ENCODE data around the gene ZNF599. TPM values are rescaled to one million over a fixed set of nuclear protein-coding genes. Genes with fewer than 3 reads are reported as not detected.
A peak's percentile ranks its signal among the peaks of the same experiment; 100 is the strongest.

Gene ZNF599
- total RNA-seq = 10 to 100 TPM in 3 of 9 donors, 1 to 10 TPM in 6; 3.3 to 14.3 (median 7.9) TPM
- 1 to 10 TPM; 3.8 to 7.3 (median 5.3) TPM for polyA plus RNA-seq
- long read RNA-seq, donor 1, partial matches to known transcripts = 0 of 4 reads
- long read RNA-seq, donor 1, other reads (novel, unspliced or antisense) = 0 of 4 reads
- long read RNA-seq, donor 2 = 0 reads
- long read RNA-seq, donor 3, partial matches to known transcripts = 0 of 4 reads
- long read RNA-seq, donor 3, other reads (novel, unspliced or antisense) = 0 of 4 reads
- long read RNA-seq, donor 4, partial matches to known transcripts = 0 of 5 reads
- long read RNA-seq, donor 4, other reads (novel, unspliced or antisense) = 2 of 5 reads
- long read RNA-seq, donor 5, transcript ZNF599-203 (3 exons, 948 nt) = major isoform, 5 of 7 reads
- long read RNA-seq, donor 5, partial matches to known transcripts = 0 of 7 reads
- long read RNA-seq, donor 5, other reads (novel, unspliced or antisense) = 2 of 7 reads
- long read RNA-seq, donor 6, transcript ZNF599-203 (3 exons, 948 nt) = major isoform, 7 of 7 reads
- long read RNA-seq, donor 6, partial matches to known transcripts = 0 of 7 reads
- long read RNA-seq, donor 6, other reads (novel, unspliced or antisense) = 0 of 7 reads
- long read RNA-seq, donor 7 = 0 reads
- long read RNA-seq, donor 8 = 0 reads
- long read RNA-seq, donor 9, partial matches to known transcripts = 0 of 1 reads
- long read RNA-seq, donor 9, other reads (novel, unspliced or antisense) = 0 of 1 reads
- long read RNA-seq, donor 10, partial matches to known transcripts = 0 of 1 reads
- long read RNA-seq, donor 10, other reads (novel, unspliced or antisense) = 0 of 1 reads

DNA sequence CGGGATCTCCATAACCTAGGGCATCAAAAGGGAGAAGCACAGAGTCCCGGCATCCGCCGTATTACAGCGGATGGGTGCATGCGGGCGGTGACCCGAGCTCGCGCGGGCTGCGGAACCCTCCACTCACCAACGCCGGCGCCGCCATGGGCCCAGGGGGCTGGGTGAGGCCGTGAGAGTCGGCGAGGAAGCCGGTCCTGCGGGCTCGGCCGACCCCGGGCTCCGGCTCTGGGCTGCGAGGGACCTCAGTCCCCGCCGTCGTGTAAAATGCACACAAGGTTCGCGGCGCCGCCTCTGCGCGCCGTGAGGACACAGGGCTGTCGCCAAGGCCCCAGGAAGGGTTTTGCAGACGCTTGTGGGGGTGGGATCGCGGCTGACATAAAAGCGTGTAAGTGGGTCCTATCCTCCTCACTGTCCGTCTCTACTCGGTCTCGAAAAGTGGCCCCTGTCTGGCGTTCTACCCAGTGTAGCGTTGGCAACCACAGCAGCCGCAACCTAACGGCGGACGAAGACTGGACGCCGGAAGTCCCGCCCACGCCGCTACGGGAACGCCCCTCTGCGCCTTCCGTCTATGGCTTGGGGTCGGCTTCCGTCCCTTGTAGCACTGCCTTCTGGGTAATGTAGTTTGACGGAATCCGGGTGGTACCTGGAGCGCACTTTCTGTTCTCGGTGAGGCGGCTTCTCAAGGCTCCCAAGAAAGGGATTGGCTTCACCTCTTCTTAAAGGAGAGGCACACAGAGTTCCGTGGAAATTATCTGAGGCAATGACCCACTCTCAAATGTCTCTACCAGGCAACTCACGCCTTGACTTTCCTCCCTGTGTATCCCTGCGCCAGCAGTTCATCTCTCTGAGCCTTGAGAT is at the start of gene ZNF599:
Gene ZNF599 (minus strand): TSS at position 519 of the 858 bp plus-strand sequence. CDS start 374 bp downstream, at position 145.
- peak; percentile 85 to 95 (median 90) for DNase-seq
- H3K4me3 ChIP-seq = peak within 1 kb of the TSS in 3 of 4 donors; percentile 7 to 79 (median 63)
- no peaks in the 10 kb centered on the region for H3K9me3 ChIP-seq (replicated peaks in 1 of 3)
- no peaks in the 10 kb centered on the region for H3K27me3 ChIP-seq
- H3K4me1 ChIP-seq (replicated peaks in 1 of 2) = peaks cover 3 to 8% of the 10 kb centered on the region in 2 donors
- 2 to 22% (median 3%) methylated on average over 8 to 69 of the region's 69 CpGs for WGBS, 4 donors
- H3K27ac ChIP-seq = peak within 1 kb of the TSS; percentile 8 to 74 (median 29)
- H3K36me3 ChIP-seq (replicated peaks in 1 of 2) = peaks cover 0 to 12% of the 10 kb centered on the region in 2 donors
- intact Hi-C loops (cut with DNase I) = no loop called here
- TF ChIP-seq POLR2A (IDR thresholded peaks at IDR 0.05) = peak in 1 of 2 donors; percentile 26
- TF ChIP-seq, protein P1, sequence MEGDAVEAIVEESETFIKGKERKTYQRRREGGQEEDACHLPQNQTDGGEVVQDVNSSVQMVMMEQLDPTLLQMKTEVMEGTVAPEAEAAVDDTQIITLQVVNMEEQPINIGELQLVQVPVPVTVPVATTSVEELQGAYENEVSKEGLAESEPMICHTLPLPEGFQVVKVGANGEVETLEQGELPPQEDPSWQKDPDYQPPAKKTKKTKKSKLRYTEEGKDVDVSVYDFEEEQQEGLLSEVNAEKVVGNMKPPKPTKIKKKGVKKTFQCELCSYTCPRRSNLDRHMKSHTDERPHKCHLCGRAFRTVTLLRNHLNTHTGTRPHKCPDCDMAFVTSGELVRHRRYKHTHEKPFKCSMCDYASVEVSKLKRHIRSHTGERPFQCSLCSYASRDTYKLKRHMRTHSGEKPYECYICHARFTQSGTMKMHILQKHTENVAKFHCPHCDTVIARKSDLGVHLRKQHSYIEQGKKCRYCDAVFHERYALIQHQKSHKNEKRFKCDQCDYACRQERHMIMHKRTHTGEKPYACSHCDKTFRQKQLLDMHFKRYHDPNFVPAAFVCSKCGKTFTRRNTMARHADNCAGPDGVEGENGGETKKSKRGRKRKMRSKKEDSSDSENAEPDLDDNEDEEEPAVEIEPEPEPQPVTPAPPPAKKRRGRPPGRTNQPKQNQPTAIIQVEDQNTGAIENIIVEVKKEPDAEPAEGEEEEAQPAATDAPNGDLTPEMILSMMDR (IDR thresholded peaks at IDR 0.05) = peak in 1 of 6 experiments; percentile 2

DNA sequence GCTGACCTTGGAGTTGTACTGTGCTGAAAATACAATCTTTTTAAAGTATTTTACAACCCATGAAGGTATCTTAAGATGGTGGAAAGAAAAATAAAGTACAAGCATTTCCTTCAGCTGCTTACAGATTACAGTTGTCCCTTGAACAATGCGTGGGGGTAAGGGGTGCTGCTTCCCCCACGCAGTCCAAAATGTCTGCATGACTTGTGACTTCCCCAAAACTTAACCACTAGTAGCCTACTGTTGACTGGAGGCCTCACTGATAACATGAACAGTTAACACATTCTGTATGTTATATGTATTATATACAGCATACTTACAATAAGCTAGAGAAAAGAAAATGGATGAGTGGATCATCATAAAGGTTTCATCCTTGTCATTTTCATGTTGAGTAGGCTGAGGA is 45.3 kb upstream of the ZNF599 start:
- WGBS, 4 donors = 36 to 81% (median 71%) methylated on average over 2 of the region's 2 CpGs
- DNase-seq = no peak
- H3K9me3 ChIP-seq (replicated peaks in 1 of 3) = no peaks in the 10 kb centered on the region
- H3K4me3 ChIP-seq = no peak overlapping the region
- H3K4me1 ChIP-seq (replicated peaks in 1 of 2) = no peaks in the 10 kb centered on the region
- intact Hi-C loops (cut with DNase I) = no loop called here
- TF ChIP-seq POLR2A (IDR thresholded peaks at IDR 0.05) = no peak
- TF ChIP-seq, protein P1 (IDR thresholded peaks at IDR 0.05) = no peak
- no peaks in the 10 kb centered on the region for H3K27me3 ChIP-seq
- H3K27ac ChIP-seq = no peak overlapping the region
- no peaks in the 10 kb centered on the region for H3K36me3 ChIP-seq (replicated peaks in 1 of 2)

DNA sequence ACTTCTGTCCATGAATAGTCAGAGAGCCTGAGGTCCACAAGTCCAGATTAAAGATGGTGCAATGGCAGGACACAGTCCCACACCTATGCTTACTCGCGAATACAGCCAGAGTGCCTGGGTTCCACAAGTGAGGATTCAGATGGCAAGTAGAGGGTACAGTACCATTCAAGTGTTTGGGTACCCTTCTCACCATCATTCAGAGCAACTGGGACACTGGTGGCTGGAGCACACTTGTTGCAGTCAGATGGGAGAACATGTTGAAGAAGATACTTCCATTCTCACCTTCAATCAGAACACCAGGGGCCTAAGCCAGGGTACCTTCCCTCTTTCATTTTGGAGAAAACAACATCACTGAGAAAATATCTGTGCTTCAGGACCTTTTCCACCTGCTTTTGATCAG is 43.7 kb upstream of the ZNF599 start:
- Histone ChIP-seq H3K27ac (no peak overlapping the region), H3K4me1 (replicated peaks in 1 of 2) (no peaks in the 10 kb centered on the region), H3K9me3 (replicated peaks in 1 of 3) (no peaks in the 10 kb centered on the region), H3K4me3 (no peak overlapping the region), H3K36me3 (replicated peaks in 1 of 2) (no peaks in the 10 kb centered on the region), H3K27me3 (no peaks in the 10 kb centered on the region)
- intact Hi-C loops (cut with DNase I) = no loop called here
- no peak for TF ChIP-seq POLR2A (IDR thresholded peaks at IDR 0.05)
- WGBS, 4 donors = 84 to 94% (median 90%) methylated on average over 2 of the region's 2 CpGs; no CpG with 5 or more reads in 1 of the 4 donors
- DNase-seq = no peak

DNA sequence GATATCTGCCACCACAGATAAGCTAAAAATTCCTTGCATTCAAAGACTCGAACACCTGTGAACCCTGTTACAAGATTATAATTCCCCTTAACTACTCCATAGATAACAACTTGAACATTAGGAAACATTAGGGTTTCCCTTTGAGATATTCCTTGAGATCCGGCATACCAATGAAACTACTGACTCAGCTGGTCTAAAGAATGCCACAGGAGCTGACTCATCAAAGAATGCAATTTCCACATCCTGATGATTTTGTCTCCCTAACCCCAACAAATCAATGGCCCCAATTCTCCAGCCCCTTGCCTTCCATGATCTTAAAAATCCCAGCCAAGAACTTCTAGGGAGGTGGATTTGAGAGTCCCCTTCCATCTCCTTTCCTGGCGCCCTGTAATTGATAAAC is 35.6 kb upstream of the ZNF599 start:
- Histone ChIP-seq H3K4me1 (replicated peaks in 1 of 2) (no peaks in the 10 kb centered on the region), H3K4me3 (no peak overlapping the region), H3K36me3 (replicated peaks in 1 of 2) (no peaks in the 10 kb centered on the region), H3K27ac (no peak overlapping the region), H3K9me3 (replicated peaks in 1 of 3) (no peaks in the 10 kb centered on the region), H3K27me3 (no peaks in the 10 kb centered on the region)
- whole genome bisulfite sequencing, 4 donors = 54 to 80% (median 71%) methylated on average over 3 of the region's 3 CpGs
- no peak for DNase-seq
- intact Hi-C loops (cut with DNase I) = no loop called here
- TF ChIP-seq POLR2A (IDR thresholded peaks at IDR 0.05) = no peak
- TF ChIP-seq, protein P1 (IDR thresholded peaks at IDR 0.05) = no peak
